ENCODE data around the gene CTXN3.

Gene CTXN3

DNA sequence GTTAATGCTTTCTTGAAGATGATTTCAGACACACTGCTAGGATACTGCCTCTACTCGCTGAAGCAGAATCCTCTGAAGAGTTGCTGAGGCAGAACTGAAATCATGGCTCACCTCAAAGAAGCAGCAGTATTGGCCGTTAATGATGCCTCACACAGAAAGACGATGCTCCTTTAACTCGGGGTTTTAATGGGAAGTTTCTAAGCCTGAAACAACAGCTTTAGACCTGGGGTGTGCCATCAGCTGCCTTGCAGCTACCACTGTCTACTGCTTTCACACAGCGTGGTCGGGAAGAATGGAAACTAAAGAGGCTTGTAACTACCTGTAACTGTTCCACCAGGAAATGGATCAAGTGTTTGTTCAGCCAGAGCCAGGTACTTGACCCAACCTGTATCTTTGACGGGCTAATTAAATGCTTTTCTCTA, at the start of gene CTXN3:
TSS of gene CTXN3 (plus strand) at position 65 of the 422 bp plus-strand sequence. CDS start 8,440 bp downstream, outside the sequence.
- DNase-seq: no peak

DNA sequence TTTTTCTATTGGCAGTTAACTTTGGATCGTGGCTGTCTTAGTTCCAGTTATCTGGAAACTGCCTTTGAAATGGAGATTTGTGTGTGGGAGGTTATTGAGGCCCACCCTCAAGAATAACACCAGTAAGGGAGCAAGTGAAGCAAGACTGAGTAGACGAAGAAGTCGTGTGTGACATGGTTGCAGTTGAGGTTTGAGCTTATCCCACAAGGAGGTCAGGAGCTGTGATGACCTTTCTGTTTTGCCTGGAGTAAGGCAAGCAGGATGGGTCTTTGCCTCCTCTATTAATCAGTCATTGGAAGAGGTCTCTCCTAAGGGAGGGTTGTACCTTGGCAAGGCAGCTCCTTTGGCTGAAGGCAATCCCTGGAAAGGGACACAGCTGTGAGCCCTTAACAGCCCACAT, 49.6 kb upstream of the CTXN3 start:
- no peak for DNase-seq

DNA sequence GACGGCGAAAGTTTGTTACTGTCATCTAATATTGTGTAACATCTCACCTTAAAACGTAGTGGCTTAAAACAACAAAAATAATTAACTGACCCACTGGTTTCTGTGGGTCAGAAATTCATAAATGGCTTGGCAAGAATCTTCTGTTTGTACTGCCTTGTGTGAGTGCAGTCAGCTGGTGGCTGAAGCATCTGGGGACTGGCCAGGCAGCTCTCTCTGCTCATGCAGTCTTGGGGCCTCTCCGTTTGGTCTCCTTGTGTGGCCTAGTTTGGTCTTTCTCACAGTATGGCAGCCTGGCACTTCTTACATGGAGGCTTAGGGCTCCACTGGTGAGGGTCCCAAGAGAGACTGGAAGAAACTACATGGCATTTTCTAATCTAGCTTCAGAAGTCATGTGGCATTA, 49.0 kb upstream of the CTXN3 start:
- no peak for DNase-seq

DNA sequence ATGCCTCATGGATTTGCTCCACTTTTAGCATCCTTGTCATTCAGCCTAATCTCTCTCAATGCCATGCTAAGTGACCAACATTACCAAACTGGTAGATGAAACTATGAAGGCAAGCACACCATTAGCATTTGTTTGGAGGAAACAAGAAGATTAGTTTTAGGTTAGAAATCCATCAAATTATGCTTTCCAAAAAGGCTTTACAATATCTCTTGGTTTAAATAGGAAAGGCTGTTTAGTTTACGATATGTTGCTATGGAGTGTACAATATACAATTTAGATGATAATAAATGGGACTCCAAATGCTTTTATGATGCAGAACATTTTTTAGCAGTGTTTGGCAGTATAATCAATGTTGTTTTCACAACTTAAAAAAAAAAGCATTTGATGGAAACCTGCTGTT, 47.8 kb upstream of the CTXN3 start:
- DNase-seq: no peak

DNA sequence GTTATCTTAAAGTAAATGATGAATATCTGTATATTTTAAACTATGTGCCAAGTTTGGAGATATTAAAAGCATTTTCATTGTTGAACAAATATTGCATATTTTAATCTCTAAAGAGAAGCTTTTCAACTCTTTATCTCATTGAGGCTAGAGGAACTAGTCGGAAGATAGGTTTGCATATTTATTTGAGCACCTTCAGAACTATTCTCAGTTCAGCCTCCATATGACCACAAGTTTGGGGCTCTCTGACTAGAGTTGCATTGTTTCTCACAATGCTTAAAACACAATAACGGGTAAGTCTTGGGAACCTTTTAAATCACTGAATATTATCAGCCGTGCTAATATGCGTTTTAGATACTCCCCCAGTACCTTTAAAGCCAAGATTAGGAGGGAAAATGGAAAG, 47.3 kb upstream of the CTXN3 start:
- DNase-seq: no peak

DNA sequence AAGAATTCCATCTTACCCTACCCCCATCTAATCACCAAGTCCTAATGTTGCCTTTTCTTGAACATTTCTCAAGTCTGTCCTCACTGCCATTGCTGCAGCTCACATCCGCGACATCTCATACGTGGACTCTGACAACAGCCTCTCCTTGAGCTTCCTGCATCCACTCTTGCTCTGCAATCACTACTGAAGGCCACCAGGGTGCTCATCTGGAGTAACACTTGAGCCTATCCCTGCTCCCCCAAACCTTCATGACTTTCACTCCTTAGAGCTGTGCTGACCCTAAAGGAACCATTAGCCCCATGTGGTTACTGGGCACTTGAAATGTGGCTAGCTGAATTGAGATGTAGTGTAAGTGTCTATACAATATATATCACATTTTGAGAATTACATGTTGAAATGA, 46.4 kb upstream of the CTXN3 start:
- DNase-seq: no peak

DNA sequence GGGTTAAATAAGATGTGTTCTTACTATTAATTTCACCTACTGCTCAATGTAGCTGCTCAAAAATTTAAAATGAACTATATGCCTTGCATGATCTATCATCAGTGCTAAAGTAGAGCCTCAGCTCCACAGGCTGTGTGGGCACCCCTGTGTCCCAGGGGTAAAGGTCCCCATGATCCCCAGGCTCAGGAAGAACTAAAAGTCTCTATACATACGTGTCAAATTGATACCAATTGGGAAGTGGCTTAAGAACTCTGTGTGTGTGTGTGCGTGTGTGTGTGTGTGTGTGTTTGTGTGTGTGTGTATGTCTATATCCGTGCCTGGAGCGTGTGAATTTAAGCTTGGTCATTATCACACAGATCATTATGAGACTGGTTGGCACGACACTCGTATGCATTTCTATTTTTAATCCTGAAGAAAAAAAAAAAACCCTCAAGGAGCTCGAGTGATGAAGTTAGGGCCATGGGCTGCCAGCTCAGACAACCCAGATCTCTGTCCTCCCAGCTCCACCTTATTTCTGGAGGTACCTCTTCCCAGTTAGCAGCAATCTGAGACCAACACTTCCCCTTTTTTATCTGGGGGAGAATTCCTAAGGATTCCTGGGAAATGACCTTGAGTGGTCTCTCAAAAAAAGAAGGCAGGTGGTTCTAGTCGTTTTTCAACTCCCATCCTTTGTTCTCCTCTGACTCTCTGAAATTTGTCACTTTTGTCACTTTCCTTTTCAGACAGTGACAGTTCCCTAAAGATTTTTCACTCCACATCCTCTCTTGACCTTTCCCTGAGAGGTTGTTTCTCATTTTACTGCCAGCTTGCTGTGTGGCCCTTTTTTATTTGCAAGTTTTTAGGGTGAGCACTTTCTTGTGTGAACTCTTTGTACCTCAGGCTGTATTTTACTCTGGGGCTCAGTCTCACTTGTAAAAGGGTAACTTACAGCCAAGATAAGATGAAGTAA, 45.7 kb upstream of the CTXN3 start:
- no peak for DNase-seq

DNA sequence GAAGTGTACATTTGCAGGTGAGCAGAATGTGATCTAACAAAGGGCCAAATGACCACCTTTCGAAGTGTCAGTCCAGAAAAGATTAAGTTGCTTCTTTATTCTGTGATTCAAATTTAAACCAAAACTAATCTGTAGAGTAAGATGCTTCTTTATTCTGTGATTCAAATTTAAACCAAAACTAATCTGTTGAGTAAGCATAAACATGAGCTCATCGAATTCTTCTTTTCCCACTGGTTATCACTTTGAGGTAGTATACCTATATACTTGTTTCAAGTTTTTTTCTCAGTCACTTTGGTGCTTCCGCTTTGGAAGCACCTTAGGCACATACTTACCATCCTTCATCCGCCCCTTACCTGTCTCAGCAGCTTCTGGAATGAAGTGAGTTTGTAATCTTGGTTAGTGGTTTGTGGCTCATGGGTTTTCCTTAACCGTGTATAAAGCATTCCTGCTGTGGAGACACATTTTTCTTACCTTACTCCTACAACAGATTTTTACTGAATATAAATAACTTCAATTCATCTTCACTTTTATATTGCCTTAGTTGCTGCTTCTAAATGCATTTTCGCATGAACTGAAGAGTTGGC, 40.7 kb upstream of the CTXN3 start:
- no peak for DNase-seq

DNA sequence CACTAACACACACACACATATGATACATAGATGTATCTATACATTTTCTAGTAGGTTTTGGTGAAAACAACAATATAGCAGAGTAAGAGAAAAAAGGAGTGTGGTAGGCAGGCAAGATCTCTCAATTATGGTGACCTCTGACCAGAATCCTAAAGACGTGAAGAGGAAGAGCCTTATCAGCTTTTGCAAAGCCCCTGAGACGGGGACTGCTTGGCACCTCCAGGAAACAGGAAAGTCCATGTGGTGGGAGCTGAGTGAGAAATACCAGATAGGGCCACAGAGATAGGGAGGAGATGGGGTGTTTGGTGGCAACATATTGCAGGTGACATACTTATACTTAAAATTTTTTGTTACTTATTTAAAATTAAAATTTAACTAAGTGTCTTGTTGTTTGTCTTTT, 39.9 kb upstream of the CTXN3 start:
- no peak for DNase-seq

DNA sequence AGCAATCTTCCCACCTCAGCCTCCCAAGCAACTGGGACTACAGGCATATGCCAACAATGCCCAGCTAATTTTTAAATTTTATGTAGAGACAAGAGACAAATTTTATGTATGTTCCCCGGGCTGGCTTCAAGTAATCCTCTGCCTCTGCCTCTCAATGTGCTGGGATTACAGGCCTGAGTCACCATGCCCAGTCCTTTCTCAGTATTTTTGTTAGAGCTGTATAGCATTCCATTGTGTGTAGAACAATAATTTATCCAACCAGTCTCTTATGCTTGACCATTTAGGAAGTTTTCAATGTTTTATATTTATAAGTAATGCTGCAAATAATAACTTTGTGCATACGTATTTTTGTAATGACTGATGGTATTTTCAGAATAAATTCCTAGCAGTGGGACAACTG, 38.9 kb upstream of the CTXN3 start:
- DNase-seq: no peak

DNA sequence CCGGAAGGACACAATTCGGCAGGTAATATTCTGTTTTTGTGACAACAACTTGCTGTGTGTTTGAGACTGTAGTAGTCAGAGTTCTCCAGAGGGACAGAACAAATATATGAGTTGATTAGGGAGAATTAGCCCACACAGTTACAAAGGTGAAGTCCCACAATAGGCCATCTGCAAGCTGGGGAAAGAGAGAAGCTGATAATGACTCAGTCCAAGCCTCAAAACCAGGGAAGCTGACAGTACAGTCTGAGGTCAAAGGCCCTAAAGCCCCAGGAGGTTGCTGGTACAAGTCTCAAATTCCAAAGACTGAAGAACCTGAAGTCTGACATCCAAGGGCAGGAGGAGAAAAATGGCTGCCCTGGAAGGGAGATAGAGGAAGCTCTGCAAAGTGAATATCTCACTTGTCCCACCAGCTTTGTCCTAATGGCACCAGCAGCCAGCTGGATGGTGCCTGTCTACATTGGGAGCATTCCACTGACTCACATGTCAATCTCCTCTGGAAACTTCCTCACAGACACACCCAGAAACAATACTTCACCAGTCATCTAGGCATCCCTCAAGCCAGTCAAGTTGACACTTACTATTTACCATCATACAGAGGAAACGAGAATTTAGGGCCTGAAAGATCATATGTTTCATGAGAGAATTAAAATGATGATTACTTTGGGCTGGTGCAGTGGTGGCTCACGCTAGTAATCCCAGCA, 36.3 kb upstream of the CTXN3 start:
- DNase-seq: no peak

DNA sequence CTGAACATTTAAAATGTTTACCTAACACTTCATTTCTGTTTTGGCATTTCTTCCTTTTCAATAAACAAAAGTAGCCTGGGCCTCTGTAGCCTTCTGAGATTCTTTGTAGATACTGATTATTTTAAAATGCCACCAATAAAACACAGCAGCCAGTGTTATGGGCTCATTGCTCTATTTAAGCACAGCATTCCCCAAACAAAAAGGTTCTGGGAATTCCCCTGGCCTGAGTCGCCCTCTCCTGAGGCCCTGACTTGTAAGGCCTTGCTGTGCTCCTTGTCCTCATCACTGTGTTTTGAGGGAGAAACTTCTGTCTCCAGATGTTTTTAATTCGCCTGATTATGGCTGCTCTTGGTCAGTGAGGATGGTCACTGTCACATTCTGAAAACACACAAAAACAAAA, 33.0 kb upstream of the CTXN3 start:
- no peak for DNase-seq

DNA sequence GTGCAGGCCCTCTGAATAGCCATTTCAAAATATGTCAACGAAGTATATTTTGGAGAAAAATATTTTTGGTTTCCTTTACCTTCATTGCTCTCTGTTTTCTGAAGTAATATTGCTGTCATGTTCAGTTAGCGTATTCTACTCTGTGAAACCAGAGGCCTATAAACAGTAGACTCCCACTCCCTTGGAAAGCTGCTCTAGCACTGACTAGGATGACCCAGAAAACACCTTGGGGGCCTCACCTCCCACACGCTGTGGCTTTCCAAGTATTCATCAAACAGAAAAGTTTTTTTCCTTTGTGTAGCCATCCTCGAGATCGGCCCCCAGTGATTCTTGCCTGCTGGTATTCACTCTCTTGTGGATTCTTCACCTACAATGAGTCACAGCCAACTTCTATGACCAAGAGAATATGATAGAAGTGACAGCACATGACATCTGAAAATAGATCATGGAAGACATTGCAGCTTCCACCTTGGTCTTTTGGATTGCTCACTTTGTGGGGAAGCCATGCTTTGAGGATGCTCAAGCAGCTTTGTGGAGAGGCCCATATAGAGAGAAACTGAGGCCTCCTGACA, 28.9 kb upstream of the CTXN3 start:
- DNase-seq: no peak

DNA sequence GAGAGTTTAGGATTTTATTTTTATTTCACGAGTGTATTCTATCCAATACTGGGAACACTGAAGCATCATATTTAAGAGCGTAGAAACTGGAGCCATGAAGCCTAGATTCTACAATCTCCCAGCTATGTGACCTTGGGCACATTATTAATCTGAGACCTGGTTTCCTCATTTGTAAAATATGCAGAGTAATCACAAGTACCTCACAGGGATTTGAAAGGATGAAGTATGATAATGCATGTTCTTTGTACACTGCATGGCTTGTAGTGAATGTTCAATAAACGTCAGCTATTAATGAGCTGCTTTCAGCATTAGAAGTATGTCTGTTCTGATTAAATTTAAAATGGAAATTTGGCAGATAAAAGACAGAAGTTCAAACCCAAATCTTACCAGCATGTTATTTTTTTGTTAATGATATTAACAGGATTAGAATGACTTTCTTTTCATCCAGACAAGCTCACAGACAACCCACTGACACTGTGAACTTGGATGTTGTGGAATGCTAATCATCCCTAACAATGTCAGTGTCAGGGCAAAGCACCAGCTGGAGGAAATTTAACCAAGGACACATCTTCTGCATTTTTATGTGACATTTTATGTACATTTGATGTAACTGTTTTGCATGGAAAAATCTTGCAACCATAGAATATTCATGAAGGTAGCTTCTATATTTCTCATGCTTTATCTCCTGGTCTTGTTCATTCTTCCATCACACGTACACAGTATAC, 27.1 kb upstream of the CTXN3 start:
- DNase-seq: no peak

DNA sequence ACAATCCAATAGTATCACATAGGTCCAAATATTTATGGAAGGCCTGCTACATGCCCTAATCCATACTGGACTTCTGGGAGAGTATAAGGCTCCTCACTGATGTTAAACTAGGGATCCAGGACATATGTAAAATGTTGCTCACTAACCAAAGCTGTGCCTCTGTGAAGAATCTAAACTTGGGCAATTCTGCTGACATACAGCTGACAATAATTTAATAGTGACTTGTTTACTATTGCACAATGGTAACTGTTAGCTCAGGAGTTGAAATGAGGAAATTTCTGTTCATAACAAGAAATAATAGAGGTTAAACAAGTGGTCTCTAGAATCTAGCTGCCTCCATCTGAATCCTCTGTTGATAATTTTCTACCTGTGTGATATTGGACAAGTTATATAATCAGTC, 14.9 kb upstream of the CTXN3 start:
- no peak for DNase-seq

DNA sequence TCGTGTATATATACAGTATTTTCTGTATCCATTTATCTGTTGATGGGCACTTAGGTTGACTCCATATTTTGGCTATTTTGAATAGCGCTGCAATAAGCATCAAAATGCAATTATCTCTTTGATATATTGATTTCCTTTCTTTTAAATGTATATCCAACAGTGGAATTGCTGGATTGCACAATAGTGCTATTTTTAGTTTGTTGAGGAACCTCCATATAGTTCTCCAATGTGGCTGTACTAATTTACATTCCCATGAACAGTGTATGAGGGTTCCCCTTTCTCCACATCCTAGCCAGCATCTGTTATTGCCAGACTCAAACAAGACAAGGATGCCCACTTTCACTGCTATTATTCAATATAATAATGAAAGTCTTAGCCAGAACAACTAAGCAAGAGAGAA, 9.1 kb upstream of the CTXN3 start:
- no peak for DNase-seq

DNA sequence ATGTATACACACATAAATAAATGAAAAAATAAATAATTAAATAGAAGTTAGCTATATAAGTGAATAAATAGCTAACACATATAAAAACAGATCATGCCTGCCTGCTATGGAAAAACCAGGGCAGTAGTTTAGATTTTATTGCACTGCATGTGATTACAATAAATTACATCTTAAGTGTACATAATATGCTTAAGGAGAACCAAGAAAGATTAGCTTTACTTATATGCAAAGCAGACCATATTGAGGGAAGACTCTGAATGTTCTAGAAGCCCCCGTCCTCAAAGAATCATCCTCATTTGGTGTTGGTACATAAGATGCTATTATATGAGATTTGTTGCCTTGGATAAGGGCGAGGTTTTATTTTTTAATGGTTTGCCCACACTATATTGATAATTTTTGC, 5.9 kb upstream of the CTXN3 start:
- DNase-seq: no peak

DNA sequence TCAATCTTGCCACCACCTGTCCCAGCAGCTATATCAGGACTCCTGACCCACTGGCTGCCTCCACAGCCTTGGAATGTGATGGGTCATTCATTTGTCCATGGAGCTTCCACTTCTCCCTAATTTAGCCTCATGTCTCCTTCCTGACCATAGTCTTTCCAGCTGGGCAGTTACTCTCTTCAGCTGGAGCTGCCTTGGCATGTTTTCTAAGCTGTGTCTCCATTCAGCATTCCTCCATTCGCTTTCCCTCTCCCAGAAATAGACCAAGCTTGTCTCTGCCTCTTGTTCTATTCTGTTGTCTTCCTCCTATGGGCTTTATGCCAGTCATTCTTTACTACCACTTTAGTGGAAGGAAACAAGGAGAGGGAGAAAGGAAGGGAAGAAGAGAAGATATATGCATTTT, 5.3 kb upstream of the CTXN3 start:
- DNase-seq: no peak

DNA sequence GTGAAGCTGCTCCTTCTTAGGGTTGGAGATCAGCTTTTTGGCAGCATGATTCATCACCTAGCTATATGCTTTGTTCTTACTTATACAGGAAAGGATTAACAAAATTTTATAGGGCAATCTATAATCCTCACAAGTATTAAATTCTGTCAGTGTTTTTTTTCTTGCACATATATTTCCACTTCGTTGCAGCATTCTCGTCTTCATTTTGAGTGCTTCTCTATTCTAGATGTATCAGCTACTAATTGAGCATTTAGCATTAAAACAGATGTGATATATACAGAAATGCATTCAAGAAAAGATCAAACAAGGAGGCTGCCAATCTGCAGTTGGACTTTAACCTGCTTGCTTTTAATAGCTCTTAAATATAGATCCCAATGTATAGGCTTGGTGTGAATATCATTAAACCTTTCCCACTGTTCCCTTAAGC, 3.6 kb upstream of the CTXN3 start:
- no peak for DNase-seq

DNA sequence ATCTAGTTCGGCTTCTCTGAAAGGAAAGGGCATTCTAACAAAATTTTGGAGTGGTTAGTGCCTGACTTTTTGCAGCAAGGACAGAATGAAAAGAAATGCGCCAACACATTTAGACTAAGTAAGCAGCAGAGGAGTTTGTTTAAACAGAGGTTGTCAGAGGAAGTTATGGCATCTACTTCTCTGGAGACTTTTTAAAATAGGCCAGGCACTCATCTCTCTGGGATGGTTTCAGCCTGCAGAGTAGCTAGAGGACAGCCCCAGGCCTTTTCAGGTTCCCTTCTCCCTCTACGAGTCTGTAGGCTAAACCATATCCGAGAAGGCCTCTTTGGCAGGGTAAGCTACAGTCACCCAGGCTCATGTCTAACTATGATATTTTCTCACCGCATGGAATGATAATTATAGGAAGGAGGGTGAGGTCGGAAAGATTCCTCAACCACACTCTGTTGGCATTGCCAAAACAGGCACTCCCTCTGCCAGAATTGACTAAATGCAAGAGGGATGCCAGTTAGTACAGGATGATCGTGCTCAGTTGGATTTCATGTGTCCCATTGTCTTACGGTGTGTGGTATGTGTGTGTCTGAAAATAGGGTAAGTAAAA, 1.4 kb upstream of the CTXN3 start:
- no peak for DNase-seq

DNA sequence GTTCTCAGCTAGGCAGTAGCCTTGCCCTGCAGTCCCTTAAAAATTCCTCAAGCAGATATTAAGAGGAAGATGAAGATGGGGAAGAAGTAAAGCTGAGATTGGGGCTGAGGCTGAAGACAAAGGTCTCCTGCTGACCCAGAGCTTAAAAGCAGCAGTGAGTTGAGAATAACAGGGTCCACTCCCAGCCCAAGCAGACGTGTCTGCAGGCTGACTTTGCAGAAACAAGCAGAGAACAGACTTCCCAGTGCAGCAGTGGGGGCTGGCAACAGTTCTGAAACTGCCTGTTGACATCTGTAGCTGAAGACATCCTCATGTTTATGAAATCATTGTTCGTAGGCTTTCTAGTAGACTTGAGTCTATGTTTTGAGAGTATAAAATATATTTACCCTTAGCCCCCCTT, 1.1 kb downstream of the CTXN3 start:
- no peak for DNase-seq

DNA sequence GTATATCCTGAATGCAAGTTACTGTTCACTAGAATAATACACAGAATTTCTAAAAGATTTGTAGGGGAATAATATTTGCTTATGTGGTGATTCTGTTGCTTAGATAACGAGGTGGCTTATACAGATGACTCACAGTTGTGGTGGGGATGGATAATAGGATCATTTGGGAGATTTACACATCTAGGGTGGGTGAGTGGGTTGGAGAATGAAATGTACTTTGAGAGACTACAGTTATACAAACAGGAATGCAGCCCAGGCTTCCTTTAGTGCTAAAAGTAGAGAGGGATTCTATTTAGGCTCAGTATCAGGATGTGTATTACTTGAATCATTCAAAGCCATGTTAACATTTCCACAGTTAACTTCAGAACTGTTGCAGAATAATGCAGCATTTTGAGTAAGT, 1.8 kb downstream of the CTXN3 start:
- no peak for DNase-seq
